ENCODE measurements around the gene NPFF. TPM values are rescaled to one million over a fixed set of nuclear protein-coding genes. Genes with fewer than 3 reads are reported as not detected.

The NPFF gene
- total RNA-seq, 6 donors from 2014 or later: 6.2 TPM; not detected in 5

DNA sequence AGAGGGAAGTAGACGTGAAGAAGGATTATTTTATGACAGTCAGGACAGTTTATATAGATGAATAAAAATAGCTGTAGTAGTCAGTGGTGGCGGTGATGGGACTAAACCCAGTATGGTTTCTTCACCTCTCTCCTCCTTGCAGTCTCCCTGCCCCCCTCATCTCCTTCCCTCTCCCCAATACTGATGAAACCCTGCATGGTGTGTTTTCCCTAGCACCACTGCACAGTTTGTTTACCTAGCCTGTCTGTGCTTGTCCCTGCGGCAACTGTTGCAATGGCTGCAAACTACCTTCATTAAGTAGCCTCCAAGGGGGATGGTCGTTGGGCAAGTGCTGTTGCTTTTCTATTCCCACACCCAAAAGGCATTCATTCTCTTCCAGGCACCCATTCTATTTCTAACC, 40.6 kb downstream of the NPFF start:
- ATAC-seq (ENCODE audit: low FRiP score in 2 of 2) (no peak), DNase-seq (no peak)
- peaks cover 2 to 4% (median 3%) of the 10 kb centered on the region in 4 donors for H3K4me1 ChIP-seq
- no peaks in the 10 kb centered on the region for H3K27me3 ChIP-seq
- no peaks in the 10 kb centered on the region for H3K9me3 ChIP-seq
- WGBS, 2 donors: 69 to 83% methylated on average over 4 of the region's 4 CpGs
- TF ChIP-seq POLR2A (IDR thresholded peaks at IDR 0.05) (no peak), POLR2AphosphoS5 (IDR thresholded peaks at IDR 0.05) (no peak), EP300 (IDR thresholded peaks at IDR 0.05) (no peak)
- TF ChIP-seq, protein P1, sequence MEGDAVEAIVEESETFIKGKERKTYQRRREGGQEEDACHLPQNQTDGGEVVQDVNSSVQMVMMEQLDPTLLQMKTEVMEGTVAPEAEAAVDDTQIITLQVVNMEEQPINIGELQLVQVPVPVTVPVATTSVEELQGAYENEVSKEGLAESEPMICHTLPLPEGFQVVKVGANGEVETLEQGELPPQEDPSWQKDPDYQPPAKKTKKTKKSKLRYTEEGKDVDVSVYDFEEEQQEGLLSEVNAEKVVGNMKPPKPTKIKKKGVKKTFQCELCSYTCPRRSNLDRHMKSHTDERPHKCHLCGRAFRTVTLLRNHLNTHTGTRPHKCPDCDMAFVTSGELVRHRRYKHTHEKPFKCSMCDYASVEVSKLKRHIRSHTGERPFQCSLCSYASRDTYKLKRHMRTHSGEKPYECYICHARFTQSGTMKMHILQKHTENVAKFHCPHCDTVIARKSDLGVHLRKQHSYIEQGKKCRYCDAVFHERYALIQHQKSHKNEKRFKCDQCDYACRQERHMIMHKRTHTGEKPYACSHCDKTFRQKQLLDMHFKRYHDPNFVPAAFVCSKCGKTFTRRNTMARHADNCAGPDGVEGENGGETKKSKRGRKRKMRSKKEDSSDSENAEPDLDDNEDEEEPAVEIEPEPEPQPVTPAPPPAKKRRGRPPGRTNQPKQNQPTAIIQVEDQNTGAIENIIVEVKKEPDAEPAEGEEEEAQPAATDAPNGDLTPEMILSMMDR (IDR thresholded peaks at IDR 0.05): no peak
- peaks cover 86 to 100% (median 100%) of the 10 kb centered on the region in 4 donors for H3K36me3 ChIP-seq
- H3K4me3 ChIP-seq: no peak overlapping the region
- H3K27ac ChIP-seq: no peak overlapping the region

DNA sequence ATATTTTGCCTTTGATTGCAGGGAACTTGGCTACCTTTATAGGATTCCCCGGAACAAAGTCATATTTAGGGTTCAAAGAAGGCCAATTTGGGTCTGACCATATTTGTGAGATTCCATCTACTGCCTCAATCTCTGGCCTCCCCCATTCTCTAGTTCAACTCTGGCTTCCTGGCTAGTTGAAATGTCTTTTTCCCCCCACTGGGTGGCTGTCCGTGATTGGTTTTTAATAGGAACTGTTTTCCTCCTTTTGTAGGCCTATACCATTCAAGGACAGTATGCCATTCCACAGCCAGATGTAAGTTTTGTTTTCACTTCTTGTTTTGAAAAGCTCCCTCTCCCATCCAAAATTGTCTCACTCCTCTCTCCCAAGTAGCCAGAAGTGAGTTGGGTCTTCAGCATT, 41.6 kb downstream of the NPFF start:
- ATAC-seq (ENCODE audit: low FRiP score in 2 of 2) (no peak), DNase-seq (no peak)
- TF ChIP-seq, protein P1 (IDR thresholded peaks at IDR 0.05): no peak
- TF ChIP-seq EP300 (IDR thresholded peaks at IDR 0.05) (no peak), POLR2A (IDR thresholded peaks at IDR 0.05) (no peak), POLR2AphosphoS5 (IDR thresholded peaks at IDR 0.05) (no peak)
- 72 to 79% methylated on average over 2 of the region's 2 CpGs for WGBS, 2 donors
- H3K4me1 ChIP-seq: peaks cover 0 to 4% (median 4%) of the 10 kb centered on the region in 4 donors
- no peak overlapping the region for H3K27ac ChIP-seq
- no peaks in the 10 kb centered on the region for H3K9me3 ChIP-seq
- H3K27me3 ChIP-seq: no peaks in the 10 kb centered on the region
- peaks cover 89 to 100% (median 100%) of the 10 kb centered on the region in 4 donors for H3K36me3 ChIP-seq
- no peak overlapping the region for H3K4me3 ChIP-seq

DNA sequence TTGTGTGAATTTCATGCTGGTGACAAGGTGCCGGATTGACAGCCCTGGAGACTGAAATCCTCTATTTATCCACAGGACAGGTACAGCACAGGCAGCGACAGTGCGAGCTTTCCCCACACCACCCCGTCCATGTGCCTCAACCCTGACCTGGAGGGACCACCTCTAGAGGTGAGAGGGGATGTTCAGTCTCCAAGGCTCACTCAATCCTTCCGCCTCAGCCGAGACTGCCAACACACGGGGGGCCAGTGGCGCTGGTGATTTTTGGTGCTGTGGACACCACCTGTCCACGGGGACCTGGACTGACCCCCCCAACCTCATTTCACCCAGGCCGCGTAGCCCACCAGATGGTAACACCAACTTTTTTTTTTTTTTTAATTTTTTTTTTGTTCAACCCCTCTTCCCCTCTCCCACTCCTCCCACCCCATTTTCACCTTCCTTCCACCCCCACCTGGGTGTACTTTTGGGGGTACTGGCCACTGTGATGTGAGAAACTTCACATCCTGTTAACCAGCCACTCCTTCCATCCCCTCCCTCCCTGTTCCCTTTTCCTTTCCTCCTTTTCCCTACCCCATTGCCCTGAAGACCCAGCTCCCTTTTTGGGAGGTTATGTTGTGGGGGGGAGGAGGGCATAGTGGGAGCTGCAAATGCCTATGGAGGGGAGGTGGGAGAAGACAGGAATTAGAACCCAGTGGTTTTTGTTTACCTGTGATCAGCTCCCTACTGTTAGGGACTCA, 42.4 kb downstream of the NPFF start:
- Histone ChIP-seq H3K27me3 (no peaks in the 10 kb centered on the region), H3K36me3 (peaks cover 92 to 100% (median 100%) of the 10 kb centered on the region in 4 donors), H3K27ac (no peak overlapping the region), H3K9me3 (no peaks in the 10 kb centered on the region), H3K4me3 (no peak overlapping the region), H3K4me1 (peaks cover 0 to 5% (median 4%) of the 10 kb centered on the region in 4 donors)
- DNase-seq (no peak), ATAC-seq (ENCODE audit: low FRiP score in 2 of 2) (no peak)
- WGBS, 2 donors: 92 to 94% methylated on average over 11 of the region's 11 CpGs
- no peak for TF ChIP-seq EP300 (IDR thresholded peaks at IDR 0.05)

DNA sequence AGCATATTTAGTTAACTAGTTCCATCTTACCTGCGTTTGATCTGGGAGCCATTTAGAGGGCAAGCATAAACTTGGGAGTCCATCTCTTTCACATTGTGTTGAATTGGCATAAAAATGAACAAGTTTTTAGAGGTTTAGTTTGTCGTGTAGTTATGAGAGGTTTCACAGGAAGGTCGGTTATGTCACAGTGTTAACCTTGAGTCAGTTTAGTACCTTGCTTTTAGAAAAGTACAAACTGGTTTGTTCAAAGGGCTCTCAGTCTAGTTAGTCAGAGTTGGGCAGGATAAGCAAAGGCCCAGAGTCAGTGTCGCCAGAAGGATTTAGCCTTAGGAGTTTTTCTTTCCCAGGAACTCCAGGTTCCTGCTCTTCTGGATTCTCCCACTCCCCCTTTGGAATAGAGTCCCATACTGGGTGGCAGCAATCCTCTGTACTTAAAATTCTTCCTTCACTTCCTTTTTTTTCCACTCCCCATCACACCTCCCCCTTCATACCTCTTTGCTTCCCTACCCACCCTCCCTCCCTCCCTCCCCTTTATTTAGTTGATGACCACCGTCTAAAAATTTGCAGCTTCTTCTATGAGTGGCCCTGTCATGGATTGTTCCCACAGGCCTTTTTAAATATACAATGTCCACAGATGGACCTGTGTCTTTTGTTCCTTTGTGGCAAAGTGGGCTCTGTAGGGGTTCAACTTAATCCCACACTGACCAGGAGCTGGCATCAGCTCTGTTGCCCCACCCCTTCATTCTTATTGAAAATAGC, 43.3 kb downstream of the NPFF start:
- TF ChIP-seq EP300 (IDR thresholded peaks at IDR 0.05) (no peak), POLR2AphosphoS5 (IDR thresholded peaks at IDR 0.05) (no peak), POLR2A (IDR thresholded peaks at IDR 0.05) (no peak)
- TF ChIP-seq, protein P1 (IDR thresholded peaks at IDR 0.05): no peak
- DNase-seq: no peak
- H3K4me3 ChIP-seq: no peak overlapping the region
- H3K36me3 ChIP-seq: peaks cover 92 to 100% (median 100%) of the 10 kb centered on the region in 4 donors
- no peaks in the 10 kb centered on the region for H3K27me3 ChIP-seq
- 62 to 72% methylated on average over 5 of the region's 5 CpGs for WGBS, 2 donors
- no peak for ATAC-seq (ENCODE audit: low FRiP score in 2 of 2)
- no peak overlapping the region for H3K27ac ChIP-seq
- H3K9me3 ChIP-seq: no peaks in the 10 kb centered on the region
- H3K4me1 ChIP-seq: peaks cover 0 to 5% (median 4%) of the 10 kb centered on the region in 4 donors

DNA sequence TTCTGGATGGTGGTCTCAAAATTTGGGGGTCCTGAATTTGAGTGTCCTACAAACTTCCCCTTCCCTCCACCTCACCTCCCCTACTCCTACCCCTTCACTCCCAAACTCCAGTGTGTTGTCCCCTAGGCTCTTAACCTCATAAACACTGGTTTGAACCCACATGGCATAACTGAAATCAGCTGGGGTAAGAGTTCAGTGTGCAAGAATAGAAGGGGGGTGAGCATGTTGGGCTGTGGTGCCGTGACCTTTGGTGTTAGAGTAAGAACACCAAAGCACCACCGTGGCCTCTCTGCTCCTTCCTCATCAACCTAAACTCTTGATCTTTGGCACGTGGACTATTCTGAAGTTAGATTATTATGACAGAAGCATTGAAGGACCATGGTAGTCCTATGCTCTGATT, 44.3 kb downstream of the NPFF start:
- Histone ChIP-seq H3K27ac (no peak overlapping the region), H3K4me1 (peaks cover 0 to 5% (median 4%) of the 10 kb centered on the region in 4 donors), H3K9me3 (no peaks in the 10 kb centered on the region), H3K4me3 (no peak overlapping the region), H3K36me3 (peaks cover 94 to 100% (median 100%) of the 10 kb centered on the region in 4 donors), H3K27me3 (no peaks in the 10 kb centered on the region)
- 72 to 82% methylated on average over 3 of the region's 3 CpGs for WGBS, 2 donors
- no peak for ATAC-seq (ENCODE audit: low FRiP score in 2 of 2)
- DNase-seq: no peak
- no peak for TF ChIP-seq POLR2AphosphoS5 (IDR thresholded peaks at IDR 0.05)
- TF ChIP-seq, protein P1 (IDR thresholded peaks at IDR 0.05): no peak
- TF ChIP-seq EP300 (IDR thresholded peaks at IDR 0.05): no peak
- no peak for TF ChIP-seq POLR2A (IDR thresholded peaks at IDR 0.05)

Measured in upper lobe of left lung (tissue), 6 donors.